Embryonic facial prominence (tissue), 1 donor: ENCODE results near the gene NCK1.
"Not testable (repeated sequence)": the region's sequence is repeated elsewhere in the genome, so short reads cannot be mapped to it uniquely, and the experiment has no call there.

Source experiments
- DNase-seq: peaks from one replicate; pipeline ENCODE4 v3.0.0-alpha.2; 2016; ENCODE audit errors: extremely low spot score

The NCK1 gene

GRCh38 chr3:136987398-136987980 is 125.5 kb downstream of the NCK1 start:
- DNase-seq: not testable (repeated sequence)

GRCh38 chr3:136988651-136989050 is 126.6 kb downstream of the NCK1 start:
- DNase-seq: no peak

- no peak for DNase-seq
Measured at GRCh38 chr3:136989781-136990524, 127.9 kb downstream of the NCK1 start.

- no peak for DNase-seq
Measured at GRCh38 chr3:136990826-136991225, 128.8 kb downstream of the NCK1 start.

- DNase-seq: no peak
Measured at GRCh38 chr3:136992115-136992514, 130.1 kb downstream of the NCK1 start.

GRCh38 chr3:136994772-136995516 is 132.9 kb downstream of the NCK1 start:
- DNase-seq: no peak

- no peak for DNase-seq
Measured at GRCh38 chr3:136995652-136996051, 133.6 kb downstream of the NCK1 start.
